GM19239 (cell line): ENCODE data around the gene DUSP23.

Experiments used
- DNase-seq: peaks from one replicate; pipeline ENCODE4 v3.0.0; 2011; ENCODE audit warnings: low spot score; ENCODE audit not compliant: insufficient read length
- FAIRE-seq: peaks from 2 replicates; lab custom pipeline; 2011; peaks lifted over from hg19 to GRCh38; lab: Jason Lieb, UNC

Gene DUSP23

GRCh38 chr1:159826441-159827101 lies 45.8 kb downstream of the DUSP23 start, which contains the start of gene SLAMF8:
Gene SLAMF8 (plus strand): TSS chr1:159826873. CDS start chr1:159826899, 26 bp downstream.
- DNase-seq: no peak
- peak; percentile 40 for FAIRE-seq

- FAIRE-seq: no peak
Observed at GRCh38 chr1:159827102-159827490, 46.3 kb downstream of the DUSP23 start.

GRCh38 chr1:159827549-159827948 lies 46.8 kb downstream of the DUSP23 start:
- DNase-seq (no peak), FAIRE-seq (no peak)

More at GRCh38 chr1:159827102-159827490, 46.3 kb downstream of the DUSP23 start:
- no peak for DNase-seq

- FAIRE-seq: peak; percentile 14
- no peak for DNase-seq
Observed at GRCh38 chr1:159828176-159828575, 47.4 kb downstream of the DUSP23 start.

GRCh38 chr1:159828581-159829272 lies 48.0 kb downstream of the DUSP23 start:
- peak; percentile 21 for FAIRE-seq
- no peak for DNase-seq

GRCh38 chr1:159829273-159829634 lies 48.5 kb downstream of the DUSP23 start:
- peak; percentile 54 for DNase-seq
- peak; percentile 72 for FAIRE-seq

GRCh38 chr1:159829822-159830465 lies 49.2 kb downstream of the DUSP23 start:
- FAIRE-seq (no peak), DNase-seq (no peak)

GRCh38 chr1:159830722-159831121 lies 50.0 kb downstream of the DUSP23 start:
- FAIRE-seq (no peak), DNase-seq (no peak)

GRCh38 chr1:159831412-159832141 lies 50.8 kb downstream of the DUSP23 start:
- DNase-seq (no peak), FAIRE-seq (no peak)
